Karpas-422 (cell line): ENCODE measurements around the gene METTL2A. TPM values are rescaled to one million over a fixed set of nuclear protein-coding genes. Genes with fewer than 3 reads are reported as not detected.
"Not testable (repeated sequence)": the region's sequence is repeated elsewhere in the genome, so short reads cannot be mapped to it uniquely, and the experiment has no call there.

ENCODE experiments used
- DNase-seq: peaks from one replicate; pipeline ENCODE4 v3.0.0-alpha.2; 2015
- H2AFZ ChIP-seq: fragments of 200-600 bp; sonication (generic); 2 replicates; pipeline ENCODE4 v1.6.1; 2014; ENCODE audit warnings: antibody characterized with exemption, low read length, mixed read lengths
- H3K27ac ChIP-seq: fragments of 200-600 bp; sonication (generic); 2 replicates; pipeline ENCODE4 v1.5.1; 2014; ENCODE audit warnings: mild to moderate bottlenecking, low read length, moderate library complexity
- H3K27me3 ChIP-seq: fragments of 200-600 bp; sonication (generic); 2 replicates; pipeline ENCODE4 v1.6.1; 2014; ENCODE audit warnings: low read length, mixed read lengths
- H3K36me3 ChIP-seq: fragments of 200-600 bp; sonication (generic); 2 replicates; pipeline ENCODE4 v1.6.1; 2014; ENCODE audit warnings: low read length, mixed read lengths; ENCODE audit not compliant: insufficient read depth
- H3K4me1 ChIP-seq: fragments of 200-600 bp; sonication (generic); 2 replicates; pipeline ENCODE4 v1.6.1; 2014; ENCODE audit warnings: mild to moderate bottlenecking, low read length, mixed read lengths
- H3K4me2 ChIP-seq: fragments of 200-600 bp; sonication (generic); 2 replicates; pipeline ENCODE4 v1.6.1; 2014; ENCODE audit warnings: low read length, low read depth, mild to moderate bottlenecking; ENCODE audit not compliant: poor library complexity, severe bottlenecking
- H3K4me3 ChIP-seq: fragments of 200-600 bp; sonication (generic); 2 replicates; pipeline ENCODE4 v1.5.1; 2014; ENCODE audit warnings: mild to moderate bottlenecking, antibody characterized with exemption, low read length, mixed read lengths
- H3K79me2 ChIP-seq: fragments of 200-600 bp; sonication (generic); 2 replicates; pipeline ENCODE4 v1.6.1; 2014; ENCODE audit warnings: mild to moderate bottlenecking, low read length, mixed read lengths
- H3K9ac ChIP-seq: fragments of 200-600 bp; sonication (generic); 2 replicates; pipeline ENCODE4 v1.6.0; 2014; ENCODE audit warnings: low read length
- H3K9me2 ChIP-seq: fragments of 200-600 bp; sonication (generic), shearing (Covaris generic); replicated peaks from 2 replicates; pipeline ENCODE4 v1.6.0; 2014; ENCODE audit warnings: mild to moderate bottlenecking, low read length, moderate library complexity; ENCODE audit not compliant: insufficient read depth
- H3K9me3 ChIP-seq: fragments of 300-700, 200-600 bp; sonication (generic); 2 replicates; pipeline ENCODE4 v1.6.1; 2014; ENCODE audit warnings: low read length, mixed read lengths
- H4K20me1 ChIP-seq: fragments of 200-600 bp; sonication (generic); 2 replicates; pipeline ENCODE4 v1.6.1; 2014; ENCODE audit warnings: mild to moderate bottlenecking, antibody characterized with exemption, low read length, low read depth; ENCODE audit not compliant: insufficient read depth
- total RNA-seq: library from RNA; depleted of rRNA; stranded (reverse); fragments of >200 nt; shearing (Covaris generic); gene quantifications from 2 replicates; pipeline ENCODE4 v1.2.3, GENCODE V29; 2014; ENCODE audit warnings: low replicate concordance

METTL2A gene
- total RNA-seq, 1 experiment from 2014 or later: 17.9 TPM

GRCh38 chr17:62456016-62456415, 32.3 kb downstream of the METTL2A start:
- H3K79me2 ChIP-seq: no peaks in the 10 kb centered on the region
- DNase-seq: no peak
- H3K9me2 ChIP-seq: no peaks in the 10 kb centered on the region
- no peak overlapping the region for H3K4me3 ChIP-seq
- no peak overlapping the region for H3K27ac ChIP-seq
- H3K4me1 ChIP-seq: peaks cover 40% of the 10 kb centered on the region
- no peak overlapping the region for H2AFZ ChIP-seq
- no peak overlapping the region for H3K4me2 ChIP-seq
- no peaks in the 10 kb centered on the region for H3K27me3 ChIP-seq
- H3K36me3 ChIP-seq: no peaks in the 10 kb centered on the region
- no peaks in the 10 kb centered on the region for H4K20me1 ChIP-seq
- H3K9me3 ChIP-seq: no peaks in the 10 kb centered on the region
- no peak overlapping the region for H3K9ac ChIP-seq

DNA sequence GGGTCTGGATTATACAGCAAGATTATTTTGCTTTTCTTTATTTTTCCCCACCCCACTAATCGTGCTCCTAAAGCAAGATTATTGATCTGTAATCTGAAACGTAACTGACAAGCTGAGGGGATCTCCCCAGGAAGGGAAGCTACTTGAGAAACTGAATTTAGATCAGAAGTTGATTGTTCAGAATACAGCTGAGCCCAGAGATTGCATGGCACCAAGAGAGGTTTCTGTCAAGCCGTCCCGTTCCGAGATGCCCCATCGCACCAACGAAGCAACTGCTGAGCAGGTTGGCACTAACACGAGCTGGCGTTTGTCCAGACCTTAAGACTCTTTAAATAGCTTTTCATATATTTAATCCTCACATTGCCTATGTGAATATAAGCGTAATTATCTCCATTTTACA, 34.8 kb downstream of the METTL2A start:
- H3K79me2 ChIP-seq, H3K9me2 ChIP-seq, H3K36me3 ChIP-seq, H2AFZ ChIP-seq, H3K9me3 ChIP-seq, H3K9ac ChIP-seq, H3K4me3 ChIP-seq, H3K4me2 ChIP-seq, H3K27me3 ChIP-seq, H4K20me1 ChIP-seq, DNase-seq, H3K27ac ChIP-seq: not testable (repeated sequence)
- peaks cover 35% of the 10 kb centered on the region for H3K4me1 ChIP-seq

GRCh38 chr17:62464422-62464821, 40.7 kb downstream of the METTL2A start:
- H3K79me2 ChIP-seq, H4K20me1 ChIP-seq, H3K36me3 ChIP-seq, H3K9me3 ChIP-seq, H3K4me3 ChIP-seq, H3K9ac ChIP-seq, H3K27me3 ChIP-seq, H3K9me2 ChIP-seq, H2AFZ ChIP-seq: not testable (repeated sequence)
- DNase-seq: peak; percentile 71
- Histone ChIP-seq H3K27ac (peak overlapping the region; percentile 34; the same call in 1 of the 2 replicates), H3K4me2 (peak overlapping the region; percentile 32), H3K4me1 (peaks cover 26% of the 10 kb centered on the region)

GRCh38 chr17:62465271-62465670, 41.6 kb downstream of the METTL2A start:
- not testable (repeated sequence) for H2AFZ ChIP-seq, H4K20me1 ChIP-seq, H3K27ac ChIP-seq, H3K9me3 ChIP-seq, H3K9me2 ChIP-seq, H3K4me2 ChIP-seq, DNase-seq, H3K79me2 ChIP-seq, H3K9ac ChIP-seq, H3K4me3 ChIP-seq, H3K36me3 ChIP-seq, H3K27me3 ChIP-seq
- peaks cover 26% of the 10 kb centered on the region for H3K4me1 ChIP-seq

GRCh38 chr17:62470666-62471379, 47.1 kb downstream of the METTL2A start:
- not testable (repeated sequence) for H3K4me2 ChIP-seq, H2AFZ ChIP-seq, H3K36me3 ChIP-seq, H3K4me1 ChIP-seq, H3K9me2 ChIP-seq, H3K9me3 ChIP-seq, H3K79me2 ChIP-seq, H4K20me1 ChIP-seq, H3K27ac ChIP-seq, H3K27me3 ChIP-seq, H3K9ac ChIP-seq, H3K4me3 ChIP-seq
- DNase-seq: peak; percentile 86

DNA sequence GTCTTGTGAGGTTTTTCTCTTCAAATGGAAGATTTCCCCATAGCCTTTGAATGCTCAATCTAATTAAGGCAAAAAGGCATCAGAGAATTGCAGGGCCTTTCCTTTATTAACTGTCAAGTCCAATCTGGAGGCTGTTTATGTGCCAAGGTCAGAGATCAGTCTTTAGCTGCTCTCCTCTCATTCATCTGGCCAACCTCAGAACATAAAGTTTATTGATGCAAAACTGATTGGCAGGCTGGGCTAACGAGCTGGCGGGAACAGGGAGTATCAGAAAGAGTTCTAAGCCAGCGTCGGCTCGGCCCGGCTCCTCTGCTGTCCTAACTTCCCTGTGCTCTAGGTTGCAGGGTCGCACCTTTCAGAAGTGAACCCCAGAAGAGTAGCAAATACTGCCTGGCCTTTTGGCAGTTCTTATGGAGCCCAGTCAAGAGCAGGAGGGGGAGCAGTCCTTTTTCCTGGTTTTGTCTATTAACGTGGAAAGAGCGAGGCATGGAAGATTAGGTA, 47.7 kb downstream of the METTL2A start:
- H3K27ac ChIP-seq, H3K27me3 ChIP-seq, H3K4me3 ChIP-seq, H3K9me2 ChIP-seq, H4K20me1 ChIP-seq, H3K4me2 ChIP-seq, H3K79me2 ChIP-seq, H2AFZ ChIP-seq, H3K36me3 ChIP-seq, H3K9me3 ChIP-seq, H3K4me1 ChIP-seq, DNase-seq, H3K9ac ChIP-seq: not testable (repeated sequence)

DNA sequence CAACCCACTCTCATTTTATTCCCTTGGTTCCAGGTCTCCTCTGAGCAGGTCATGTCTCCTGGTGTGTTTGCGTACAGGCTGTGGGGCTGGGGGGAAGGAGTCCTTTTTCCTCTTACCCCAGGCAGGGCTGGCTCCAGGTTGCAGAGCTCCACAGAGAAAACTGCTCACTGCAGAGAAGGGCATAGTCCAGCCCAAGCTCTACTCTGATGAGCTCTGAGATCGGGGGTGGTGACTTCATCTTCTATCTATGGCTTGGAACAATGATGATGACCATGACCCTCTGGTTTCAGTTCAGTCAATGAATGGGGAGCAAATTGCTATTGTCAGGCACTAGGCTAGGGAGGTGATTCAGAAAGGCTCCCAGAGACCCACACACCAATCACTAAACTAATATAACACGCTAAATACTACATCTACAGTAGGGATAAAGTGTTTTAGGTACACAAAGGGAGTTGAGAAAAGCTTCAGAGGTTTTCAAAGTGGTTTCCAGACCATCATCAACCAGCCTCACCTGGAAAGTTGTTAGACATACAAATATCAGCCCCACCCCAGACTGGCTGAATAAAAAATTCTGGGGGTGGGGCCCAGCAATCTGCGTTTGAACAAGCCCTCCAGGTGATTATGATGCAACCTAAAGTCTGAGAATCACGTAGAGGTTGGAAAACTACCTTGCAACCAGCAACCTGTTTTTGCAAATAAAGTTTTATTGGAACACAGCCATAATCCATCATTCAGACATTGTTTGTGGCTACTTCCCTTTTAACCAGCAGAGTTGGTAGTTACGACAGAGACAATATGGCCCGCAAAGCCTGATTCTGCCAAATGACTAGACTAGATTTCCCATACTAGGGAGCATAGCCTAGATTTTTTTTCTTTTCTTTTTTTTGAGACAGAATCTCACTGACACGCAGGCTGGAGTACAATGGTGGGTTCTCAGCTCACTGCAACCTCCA, 49.6 kb downstream of the METTL2A start:
- not testable (repeated sequence) for H3K9me3 ChIP-seq, H4K20me1 ChIP-seq, H3K9me2 ChIP-seq, DNase-seq, H3K9ac ChIP-seq, H3K4me2 ChIP-seq, H3K27ac ChIP-seq, H3K27me3 ChIP-seq, H2AFZ ChIP-seq, H3K36me3 ChIP-seq, H3K4me3 ChIP-seq
- Histone ChIP-seq H3K79me2 (peaks cover 12% of the 10 kb centered on the region), H3K4me1 (peaks cover 17% of the 10 kb centered on the region)

DNA sequence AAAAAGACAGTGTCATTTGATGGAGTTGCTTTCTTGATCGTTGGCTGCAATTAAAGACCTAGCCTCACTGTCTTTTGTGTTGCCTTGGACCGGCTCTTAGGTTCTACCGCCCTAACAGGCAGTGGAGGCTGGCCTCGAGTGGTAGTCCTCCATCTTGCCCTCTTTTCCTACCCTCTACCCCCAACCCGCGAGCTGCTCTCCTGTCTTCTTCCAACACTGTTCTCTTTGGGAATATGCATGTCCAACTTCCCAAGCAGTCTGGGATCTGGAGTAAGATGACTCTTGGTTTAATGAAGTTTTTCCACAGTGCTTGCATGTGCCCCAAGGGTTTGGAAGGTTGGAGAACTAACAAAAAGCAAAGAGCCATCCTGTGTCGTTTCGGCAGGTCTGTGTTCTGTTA, 53.4 kb downstream of the METTL2A start:
- Histone ChIP-seq H3K79me2 (peaks cover 41% of the 10 kb centered on the region), H3K9ac (peak overlapping the region; percentile 91), H3K4me1 (peaks cover 17% of the 10 kb centered on the region), H3K4me3 (peak overlapping the region; percentile 78), H3K4me2 (peak overlapping the region; percentile 82), H3K27ac (peak overlapping the region; percentile 70)
- H2AFZ ChIP-seq, H3K27me3 ChIP-seq, H4K20me1 ChIP-seq, H3K36me3 ChIP-seq, H3K9me2 ChIP-seq, DNase-seq, H3K9me3 ChIP-seq: not testable (repeated sequence)
